HuH-7.5 (cell line): Measurements from ENCODE around the gene NDRG3.
A peak's percentile ranks its signal among the peaks of the same experiment; 100 is the strongest.

Source experiments
- DNase-seq: peaks from one replicate; pipeline ENCODE4 v3.0.0; 2011; ENCODE audit warnings: low spot score

NDRG3 gene

DNA sequence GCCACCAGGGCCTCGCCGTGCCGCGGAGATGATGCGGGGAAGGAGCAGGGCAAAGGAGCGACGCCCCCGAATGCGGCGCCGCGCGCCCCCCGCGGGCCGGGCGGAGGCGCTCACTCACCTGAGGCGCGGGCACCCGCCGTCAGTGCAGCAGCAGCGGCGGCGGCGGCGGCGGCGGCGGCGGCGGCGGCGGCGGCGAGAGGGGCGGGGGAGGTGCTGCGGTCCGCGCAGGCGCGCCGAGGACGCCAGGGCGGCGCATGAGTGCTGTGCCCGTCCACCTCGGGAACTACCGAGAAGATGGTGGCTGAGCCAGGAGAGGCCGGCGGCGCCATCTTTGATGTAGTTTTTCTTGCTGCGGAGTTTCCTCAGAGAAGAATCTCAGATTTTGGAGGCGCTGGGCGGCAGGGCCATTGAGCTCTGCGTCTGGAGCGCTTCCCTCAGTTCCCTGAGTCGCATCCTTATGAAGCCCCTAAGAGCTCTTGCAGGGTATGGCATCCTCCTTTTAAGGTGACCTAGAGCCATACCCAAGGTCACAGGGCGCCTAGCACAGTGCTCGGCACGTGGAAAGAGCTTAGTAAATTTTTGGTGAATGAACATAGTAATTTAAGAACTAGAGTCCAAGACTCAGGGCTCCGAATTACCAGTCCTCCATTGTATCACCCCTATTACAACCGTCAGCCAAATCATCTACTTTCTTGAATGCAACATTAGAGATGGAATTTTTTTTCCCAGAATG, at the start of gene NDRG3:
Gene NDRG3 (minus strand): TSS at position 164 of the 733 bp plus-strand sequence. CDS start 24,355 bp downstream, outside the sequence.
- DNase-seq: peak; percentile 93

DNA sequence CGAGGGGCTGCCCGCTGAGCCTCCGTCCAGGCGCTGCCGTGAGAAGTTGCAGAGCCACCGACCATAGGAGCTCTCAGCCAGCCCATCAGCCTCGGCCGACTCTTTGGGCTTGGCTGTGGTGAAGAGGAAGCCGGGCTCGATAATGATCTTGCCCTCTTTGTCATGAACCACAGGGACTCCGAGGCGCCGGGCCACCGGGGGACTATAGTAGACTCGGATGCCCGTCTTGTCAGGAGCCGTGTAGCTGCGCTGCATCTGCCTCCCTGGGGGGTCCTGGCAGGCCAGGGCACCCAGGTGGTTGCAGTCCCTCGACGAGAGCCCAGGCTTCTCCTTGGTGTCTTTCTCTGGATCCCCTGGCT, 48.2 kb upstream of the NDRG3 start:
- DNase-seq: no peak

DNA sequence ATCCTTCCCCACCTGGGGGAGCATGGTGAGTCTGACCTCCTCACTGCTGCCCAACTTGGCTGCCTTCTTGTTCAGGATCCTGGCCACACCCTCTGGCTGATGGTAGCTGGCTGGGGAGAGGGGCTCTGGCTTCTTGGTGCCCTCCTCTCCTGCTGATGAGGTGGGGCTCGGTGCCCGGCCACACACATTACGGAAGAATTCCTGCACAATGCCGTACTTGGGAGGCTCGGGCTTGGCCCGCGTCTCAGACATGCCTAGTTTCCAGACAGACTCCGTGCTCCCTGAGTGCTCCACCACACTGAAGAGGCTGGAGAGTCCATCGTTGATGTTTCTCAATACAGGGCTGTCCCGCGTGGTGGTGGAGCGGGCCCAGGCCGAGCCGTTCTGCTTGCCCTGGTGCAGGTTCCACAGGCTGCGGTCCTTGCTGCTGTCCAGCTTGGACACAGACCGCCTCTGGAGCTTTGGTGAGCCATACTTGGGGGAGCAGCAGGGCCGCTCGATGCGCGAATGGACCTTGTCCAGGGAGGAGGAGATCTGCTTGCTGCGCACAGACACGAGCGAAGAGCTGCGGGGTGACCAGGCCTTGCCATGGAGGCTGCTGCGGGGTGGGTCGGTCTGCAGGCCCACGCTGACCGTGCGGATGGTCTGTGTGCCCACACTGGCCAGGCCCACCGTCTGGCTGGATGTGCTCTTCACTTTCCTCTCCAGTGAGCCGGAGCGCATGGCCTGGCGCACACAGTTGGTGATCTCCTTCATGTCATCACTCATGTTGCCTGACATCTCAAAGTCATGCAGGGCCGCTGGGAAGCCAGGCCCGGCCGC, 47.6 kb upstream of the NDRG3 start:
- DNase-seq: no peak

DNA sequence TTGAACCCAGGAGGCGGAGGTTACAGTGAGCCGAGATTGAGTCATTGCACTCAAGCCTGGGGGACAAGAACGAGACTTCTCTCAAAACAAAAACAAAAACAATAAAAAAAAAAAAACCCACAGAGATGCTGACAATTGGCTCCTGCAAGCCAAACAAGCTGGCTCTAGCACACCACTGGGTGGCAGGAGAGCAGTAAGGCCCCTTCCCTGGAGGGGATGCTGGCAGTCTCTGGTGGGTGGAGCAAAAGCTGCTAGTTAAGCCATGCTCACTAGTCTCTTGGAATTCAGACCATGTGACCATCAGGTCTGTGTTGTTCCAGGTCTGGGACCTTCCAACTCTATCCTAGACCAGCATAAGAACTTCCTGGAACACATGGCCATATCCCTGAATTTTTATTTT, 46.5 kb upstream of the NDRG3 start:
- DNase-seq: peak; percentile 65

DNA sequence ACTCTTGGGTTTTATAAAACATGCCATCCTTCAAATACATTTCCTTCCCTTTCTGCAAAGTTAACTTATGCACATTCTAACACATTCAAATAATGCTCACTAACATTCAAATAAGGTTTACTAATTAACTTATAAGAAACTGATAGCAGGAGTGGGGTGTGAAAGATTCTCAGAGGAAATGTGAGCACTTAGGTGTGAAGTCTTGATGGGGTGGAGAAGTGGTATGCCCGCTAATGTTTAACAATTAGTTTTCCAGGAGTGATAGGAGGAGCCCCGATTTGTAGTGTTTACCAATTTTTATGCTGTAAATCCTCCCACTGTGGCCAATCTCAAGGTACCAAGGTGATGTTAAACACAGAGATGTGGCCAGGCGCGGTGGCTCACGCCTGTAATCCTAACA, 46.0 kb upstream of the NDRG3 start:
- DNase-seq: no peak

DNA sequence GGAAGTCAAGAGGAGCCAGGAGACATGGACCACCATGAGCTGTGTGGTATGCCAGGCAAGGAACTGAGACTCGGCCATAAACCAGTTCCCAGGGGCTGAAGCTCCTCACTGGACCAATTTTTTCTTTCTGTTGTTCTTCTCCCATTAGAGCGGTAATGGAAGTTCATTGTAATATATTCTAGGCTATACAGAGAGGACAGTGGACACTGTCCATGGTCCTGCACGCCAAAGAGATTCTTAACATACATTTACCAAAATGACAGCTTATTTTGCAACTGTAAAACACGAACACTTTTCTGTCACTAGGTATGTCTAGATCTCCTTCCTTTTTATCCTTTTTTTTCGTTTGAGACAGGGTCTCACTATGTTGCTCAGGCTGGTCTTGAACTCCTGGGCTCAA, 40.8 kb upstream of the NDRG3 start:
- no peak for DNase-seq

DNA sequence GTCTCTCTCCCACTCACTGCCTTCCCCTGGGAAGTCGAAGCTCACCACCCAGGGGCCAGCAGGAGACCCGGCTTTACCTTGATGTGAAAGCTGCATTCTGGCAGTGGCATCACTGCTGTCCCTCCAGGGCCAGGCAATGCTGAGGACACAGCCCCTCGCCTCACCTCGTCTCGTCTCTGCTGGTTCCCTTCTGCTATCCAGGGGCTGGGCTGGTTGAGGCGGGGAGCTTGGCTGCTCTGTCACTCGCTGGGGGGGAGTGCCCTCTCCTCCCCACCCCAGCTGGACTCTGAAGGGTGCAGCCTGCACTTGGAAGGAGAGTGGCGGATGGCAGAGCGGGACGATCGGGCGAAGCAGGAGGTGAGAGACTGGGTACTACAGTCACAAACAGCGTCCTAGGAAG, 40.4 kb upstream of the NDRG3 start:
- no peak for DNase-seq

DNA sequence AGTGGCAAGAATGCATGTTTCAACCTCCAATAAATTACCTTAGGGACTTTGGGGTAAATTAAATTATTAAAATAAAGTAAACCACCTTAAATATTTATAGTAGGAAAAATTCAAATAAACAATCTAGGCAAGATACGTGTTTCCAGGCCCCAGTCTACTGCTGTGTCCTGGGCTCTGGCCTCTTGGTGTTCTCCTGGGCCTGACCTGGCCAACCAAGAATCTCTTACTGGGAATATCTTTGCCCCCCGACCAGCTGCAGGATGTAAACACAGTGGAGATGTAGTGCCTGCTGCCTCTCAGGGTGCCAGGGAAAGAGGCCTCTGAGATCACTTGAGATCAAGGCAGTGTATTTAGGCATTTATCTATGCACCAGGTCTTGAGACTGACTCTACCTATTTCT, 39.4 kb upstream of the NDRG3 start:
- no peak for DNase-seq

DNA sequence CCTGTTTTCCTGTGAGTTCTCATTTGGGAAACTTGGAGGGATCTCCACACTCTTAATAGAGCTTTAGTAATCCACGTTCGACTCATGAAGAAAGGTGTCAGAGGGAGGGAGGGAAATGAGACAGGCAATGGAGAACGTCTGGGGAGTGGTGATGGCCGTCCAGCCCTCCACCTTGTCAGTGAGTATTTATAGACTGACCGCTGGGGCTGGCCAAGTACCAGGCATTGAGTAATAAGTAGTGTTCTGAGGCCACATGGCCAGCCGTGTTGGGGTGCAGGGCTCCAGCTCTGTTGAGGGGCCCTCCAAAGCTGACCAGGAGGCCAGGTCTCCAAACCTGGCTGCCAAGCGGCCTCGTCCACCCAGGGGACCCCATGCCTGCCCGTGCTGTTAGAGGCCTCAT, 39.0 kb upstream of the NDRG3 start:
- DNase-seq: no peak

DNA sequence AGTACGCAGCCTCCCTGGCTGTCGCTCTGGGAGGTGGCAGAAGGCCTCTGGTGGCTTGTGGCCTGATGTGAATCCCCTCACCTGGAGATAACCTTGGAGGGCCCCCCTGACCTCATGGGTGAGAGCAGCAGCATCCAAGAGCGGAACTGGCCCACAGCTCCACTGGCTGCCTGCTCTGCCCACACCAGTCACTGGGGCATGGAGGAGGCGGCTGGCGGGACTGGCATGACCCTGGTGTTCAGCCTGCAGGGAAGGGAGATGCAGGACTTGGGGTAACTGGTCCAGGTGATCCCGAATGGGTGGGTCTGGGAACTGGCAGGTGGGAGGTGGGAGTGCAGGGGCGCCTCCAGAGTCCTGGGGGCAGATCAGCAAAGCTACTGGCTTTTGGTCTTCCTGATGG, 38.2 kb upstream of the NDRG3 start:
- DNase-seq: no peak

DNA sequence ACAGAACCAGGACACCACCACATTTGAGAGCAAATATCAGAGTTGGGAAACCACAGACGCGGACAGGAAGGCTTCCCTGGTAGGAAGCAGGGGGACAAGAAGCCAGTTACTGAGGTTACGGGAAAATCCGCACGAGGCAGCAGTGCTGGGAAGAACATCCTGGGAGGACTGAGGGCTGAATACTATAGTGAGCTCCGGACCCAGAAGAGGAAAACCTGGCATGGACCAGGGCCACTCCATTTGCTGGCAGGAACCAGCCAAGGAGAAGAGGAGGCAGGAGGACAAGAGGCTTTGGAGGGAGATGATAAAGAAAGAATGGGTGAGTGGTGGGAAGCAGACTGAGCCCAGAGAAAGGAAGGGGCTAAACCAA, 33.8 kb upstream of the NDRG3 start:
- DNase-seq: no peak

DNA sequence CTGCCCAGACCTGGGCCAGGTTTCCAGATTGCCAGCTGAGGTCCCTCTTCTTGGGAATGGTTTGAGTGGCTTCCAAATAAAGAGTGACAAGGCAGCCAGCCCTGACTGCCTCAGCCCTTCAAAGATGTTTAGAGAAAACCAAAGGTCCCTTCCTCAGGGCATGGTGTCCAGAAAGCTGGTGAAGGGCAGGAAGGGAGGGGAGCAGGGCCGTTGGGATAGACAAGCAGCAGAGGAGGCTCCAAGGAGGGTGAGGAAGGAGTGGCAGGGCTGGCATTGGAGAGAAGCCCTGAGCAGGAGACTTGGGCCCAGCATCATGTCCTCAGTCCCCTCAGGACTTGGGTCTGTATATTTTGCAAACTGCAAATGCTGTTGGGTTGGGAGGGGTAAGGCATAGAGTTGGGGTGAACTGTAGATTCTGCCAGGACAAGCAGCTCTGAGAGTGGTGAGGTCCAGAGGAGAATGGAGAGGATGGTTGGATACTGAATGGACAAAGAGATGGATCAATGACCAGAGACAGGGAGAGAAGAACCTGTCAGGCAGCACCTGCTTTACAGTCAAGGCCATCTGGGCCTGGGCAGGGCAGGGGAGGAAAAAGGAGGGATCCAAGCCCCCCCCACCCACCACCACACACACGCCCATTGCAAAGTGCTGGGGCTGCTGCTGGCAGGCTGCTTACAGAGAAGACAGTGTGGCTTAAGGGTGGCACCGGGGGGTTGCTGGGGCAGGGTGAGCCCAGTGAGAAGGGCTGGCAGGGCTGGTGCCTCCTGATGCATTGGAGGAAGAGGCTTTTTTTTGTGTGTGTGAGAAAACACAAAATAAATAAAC, 33.2 kb upstream of the NDRG3 start:
- no peak for DNase-seq

DNA sequence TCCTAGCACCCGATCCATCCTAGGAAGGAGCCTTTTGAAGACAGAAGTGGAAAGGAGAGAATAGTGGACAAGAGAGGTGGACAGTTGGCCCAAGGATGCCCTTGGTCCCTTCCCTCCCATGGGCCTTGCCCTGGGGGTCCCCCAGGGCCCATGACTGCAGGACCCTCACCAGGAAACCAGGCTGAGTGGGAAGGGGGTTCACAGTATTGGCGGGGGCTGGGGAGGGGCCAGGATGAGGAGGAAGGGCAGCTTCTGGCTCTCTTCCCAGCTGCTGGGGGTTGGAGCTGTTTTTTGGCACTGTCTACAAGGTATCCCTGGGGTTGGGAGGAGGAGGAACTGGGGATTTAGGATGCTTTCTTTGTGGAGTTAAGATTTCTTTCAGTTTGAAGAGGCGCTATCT, 31.7 kb upstream of the NDRG3 start:
- no peak for DNase-seq

DNA sequence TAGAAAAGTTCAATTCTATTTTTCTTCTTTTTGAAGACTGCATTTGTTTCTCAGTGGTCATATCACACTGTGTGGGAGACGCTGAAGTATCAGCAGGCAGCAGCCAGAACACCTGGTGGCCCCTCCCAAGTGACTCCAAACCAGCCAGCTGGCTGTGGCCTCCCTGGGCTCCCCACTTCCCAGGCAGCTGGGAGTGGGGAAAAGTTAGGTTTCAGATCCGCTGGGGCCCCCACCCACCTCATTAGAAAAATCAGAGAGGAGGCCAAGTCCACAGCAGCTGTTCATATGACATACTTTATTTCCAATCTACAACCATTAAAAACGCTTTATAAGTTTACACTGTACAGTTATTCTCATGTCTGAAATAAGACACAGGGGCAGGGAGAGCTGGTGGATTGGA, 31.3 kb upstream of the NDRG3 start:
- no peak for DNase-seq

DNA sequence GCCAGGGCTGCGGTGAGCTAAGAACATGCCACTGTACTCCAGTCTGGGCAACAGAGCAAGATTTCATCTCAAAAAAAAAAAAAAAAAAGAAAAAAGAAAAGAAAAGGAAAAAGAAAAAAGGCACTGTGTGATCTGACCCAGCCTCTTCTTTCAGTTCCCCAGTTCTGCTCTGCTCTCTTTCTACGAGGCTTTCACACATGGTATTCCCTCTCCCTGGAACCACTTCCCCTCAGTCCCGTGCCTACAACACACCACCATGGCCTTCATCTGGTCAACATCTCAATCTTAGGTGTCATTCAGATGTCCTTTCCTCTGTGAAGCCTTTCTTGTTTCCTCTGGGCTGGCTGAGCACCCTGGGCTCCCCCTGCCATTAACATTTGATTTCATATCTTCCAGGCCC, 29.9 kb upstream of the NDRG3 start:
- no peak for DNase-seq

DNA sequence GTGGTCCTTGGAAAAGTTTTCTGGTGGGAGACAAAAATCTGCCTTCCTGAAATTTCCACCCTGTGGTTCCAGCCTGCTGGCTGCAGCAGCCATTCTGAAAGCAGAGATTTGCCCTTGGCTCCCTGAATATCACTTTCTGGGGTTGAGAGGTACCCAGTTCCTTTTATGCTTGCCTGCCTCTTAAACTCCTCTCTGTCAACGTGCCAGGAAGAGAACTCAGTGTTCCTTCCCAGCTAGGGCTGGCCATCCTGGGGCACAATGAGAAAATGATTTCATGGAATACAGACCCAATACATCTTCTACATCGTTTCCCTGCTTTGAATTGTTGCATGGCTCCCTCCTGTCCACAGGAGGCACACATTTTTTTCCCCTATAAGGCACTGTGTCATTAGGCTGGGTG, 29.3 kb upstream of the NDRG3 start:
- no peak for DNase-seq

DNA sequence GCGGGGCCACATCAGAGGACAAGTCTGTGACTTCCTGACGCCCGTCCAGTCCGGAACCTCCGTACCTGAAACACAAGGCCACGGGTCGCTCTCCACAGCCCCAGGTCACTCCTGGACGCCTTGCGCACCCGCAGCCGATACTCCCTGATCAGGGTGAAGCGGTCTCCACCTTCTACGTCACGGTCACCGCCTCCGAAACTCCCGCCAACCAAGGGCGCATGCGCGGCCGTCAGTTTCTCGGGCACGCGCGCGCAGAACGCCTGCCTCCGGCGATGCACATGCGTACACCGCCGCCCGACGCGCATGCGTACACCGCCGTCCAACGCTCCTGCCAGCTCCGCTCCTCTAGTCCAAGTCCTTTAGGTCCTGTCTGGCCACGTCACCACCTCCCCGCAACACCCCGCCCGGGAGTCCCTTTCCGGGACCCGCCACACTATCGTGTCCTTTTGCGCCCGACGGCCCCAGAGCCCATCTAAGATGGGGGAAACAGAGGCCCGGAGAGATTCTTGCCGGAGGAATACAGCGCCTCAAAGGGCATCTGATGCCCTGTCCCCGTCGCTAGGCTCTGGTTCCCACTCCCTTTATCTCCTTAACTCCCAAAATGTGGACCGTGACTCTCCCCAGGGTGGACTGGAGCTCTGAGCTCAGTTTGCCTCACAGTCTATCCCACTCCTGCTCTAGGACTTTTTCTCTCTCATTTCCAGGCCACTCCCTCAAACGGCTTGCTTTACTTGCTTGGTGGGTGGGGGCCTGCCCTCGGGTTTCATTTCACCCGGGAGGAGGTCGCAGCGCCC, 27.9 kb upstream of the NDRG3 start, which contains the start of gene DSN1:
Gene DSN1 (minus strand): TSS at position 167 of the 794 bp plus-strand sequence. CDS start 2,305 bp downstream, outside the sequence.
- peak; percentile 95 for DNase-seq

DNA sequence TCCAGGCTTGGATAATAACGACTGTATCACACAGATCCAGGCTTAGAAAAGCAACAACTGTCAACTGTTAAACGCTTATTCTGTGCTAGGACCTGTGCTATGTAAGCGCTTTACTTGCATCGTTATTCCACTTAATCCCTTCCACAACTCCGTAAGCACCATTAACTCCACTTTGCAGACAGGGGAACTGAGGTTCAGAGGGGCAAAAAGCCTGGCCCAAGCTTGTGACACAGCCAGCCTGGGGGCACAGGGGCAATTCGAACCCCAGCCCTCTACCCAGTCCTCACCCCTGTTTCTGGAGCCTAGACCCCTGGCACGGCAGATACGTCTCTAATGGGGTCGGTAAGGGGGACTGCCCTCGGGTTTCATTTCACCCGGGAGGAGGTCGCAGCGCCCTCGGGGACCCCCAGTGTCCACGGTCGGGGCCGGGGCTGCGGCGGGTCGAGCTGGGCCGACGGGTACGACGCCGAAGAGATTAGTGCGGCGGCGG, 27.3 kb upstream of the NDRG3 start:
- no peak for DNase-seq

DNA sequence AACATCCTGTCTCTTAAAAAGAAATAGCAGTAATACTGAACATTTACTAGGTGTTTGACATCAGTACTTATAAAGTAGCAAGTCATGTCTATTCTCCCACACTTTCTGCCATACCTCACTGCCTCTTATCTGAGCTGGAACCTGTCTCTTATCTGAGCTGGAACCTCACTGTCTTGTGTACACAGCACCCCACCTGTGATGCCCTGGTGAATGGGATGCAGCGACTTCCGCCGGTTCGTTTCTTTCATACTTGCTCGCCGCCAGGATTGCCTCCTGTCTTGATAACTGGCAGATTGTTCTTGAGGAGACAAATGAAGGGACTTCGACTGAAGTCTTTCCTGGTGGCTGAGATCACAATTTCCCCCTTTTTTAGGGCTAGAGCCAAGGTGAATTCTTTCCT, 24.8 kb upstream of the NDRG3 start:
- no peak for DNase-seq

DNA sequence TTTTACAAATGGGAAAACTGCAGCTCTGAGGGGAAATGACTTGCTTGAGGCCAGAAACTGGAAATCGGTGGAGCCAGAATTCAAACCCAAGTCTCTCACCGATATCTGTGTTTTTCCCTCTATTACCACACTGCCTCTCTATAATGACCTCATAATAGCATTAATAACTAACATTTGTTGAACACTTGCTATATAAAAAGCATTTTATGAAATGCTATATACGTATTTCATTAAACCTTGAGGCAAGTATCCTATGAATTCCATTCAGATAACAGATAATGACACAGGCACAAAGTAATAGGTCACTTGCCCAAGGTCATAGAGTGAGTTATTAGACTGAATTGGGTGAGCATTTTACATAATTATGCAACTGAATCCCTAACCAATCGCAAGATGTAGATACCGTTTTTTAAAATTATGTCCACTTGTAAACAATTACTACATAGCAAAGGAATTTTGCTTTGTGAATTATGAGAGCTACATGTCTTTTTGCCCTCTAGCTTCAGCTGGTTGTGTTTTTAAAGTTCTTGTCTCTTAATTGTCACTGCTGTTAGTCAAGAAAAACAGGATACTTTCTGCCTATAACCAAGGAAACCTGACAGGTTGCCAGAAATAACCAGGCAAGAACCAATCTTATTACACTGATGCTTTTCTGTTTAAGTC, 23.0 kb upstream of the NDRG3 start:
- DNase-seq: no peak

DNA sequence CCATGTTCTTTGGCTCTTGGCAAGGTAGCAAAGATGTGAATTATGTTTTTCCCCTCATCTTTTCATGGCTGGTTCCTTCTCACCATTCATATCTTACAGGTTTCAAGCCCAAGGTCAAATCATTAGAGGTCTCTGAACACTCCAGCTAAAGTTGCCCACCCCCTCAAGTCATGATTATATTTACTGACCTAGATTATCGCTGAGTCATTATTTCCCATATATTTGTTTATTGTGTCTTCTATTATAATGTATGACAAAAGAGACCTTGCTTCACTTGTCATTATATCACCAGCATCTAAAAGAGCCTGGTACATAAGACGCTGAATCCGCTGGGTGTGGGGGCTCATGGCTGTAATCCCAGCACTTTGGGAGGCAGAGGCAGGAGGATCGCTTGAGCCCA, 15.2 kb upstream of the NDRG3 start:
- DNase-seq: no peak
